Forelimb muscle (tissue), 1 donor: Measurements from ENCODE around the gene ZNF69. TPM values are rescaled to one million over a fixed set of nuclear protein-coding genes. Genes with fewer than 3 reads are reported as not detected.

ENCODE experiments used
- polyA plus RNA-seq: library from polyadenylated mRNA; unstranded; fragments of 120-200 nt; gene quantifications from one replicate; pipeline ENCODE4 v1.2.1, GENCODE V29; 2013; ENCODE audit not compliant: insufficient read length

The ZNF69 gene
- polyA plus RNA-seq, 1 donor, result 3.4 TPM

Other genes starting within 250 kb of the ZNF69 start
- 3.5 TPM for gene ZNF823, start 148.8 kb upstream of the ZNF69 start, polyA plus RNA-seq
- gene ZNF441, start 120.8 kb upstream of the ZNF69 start, polyA plus RNA-seq, result 5.3 TPM
- 3.5 TPM for gene ZNF491, start 89.3 kb upstream of the ZNF69 start, polyA plus RNA-seq
- 5.7 TPM for gene ZNF440, start 73.5 kb upstream of the ZNF69 start, polyA plus RNA-seq
- 4.4 TPM for gene ZNF439, start 39.1 kb upstream of the ZNF69 start, polyA plus RNA-seq
- gene ZNF700, start 37.3 kb downstream of the ZNF69 start, polyA plus RNA-seq, result 7.0 TPM
- gene ZNF763, start 77.3 kb downstream of the ZNF69 start, polyA plus RNA-seq, result 1.7 TPM
- 4.3 TPM for gene ZNF433, start 147.9 kb downstream of the ZNF69 start, polyA plus RNA-seq
- gene ZNF878, start 165.2 kb downstream of the ZNF69 start, polyA plus RNA-seq, result 0.57 TPM
- 10.0 TPM for gene ZNF844, start 176.9 kb downstream of the ZNF69 start, polyA plus RNA-seq